ENCODE measurements around the gene FAM20C. TPM values are rescaled to one million over a fixed set of nuclear protein-coding genes. Genes with fewer than 3 reads are reported as not detected.

FAM20C gene
- total and polyA plus RNA-seq, 2 of the 8 experiments (the other 6 are each of a cell fraction or from before 2014, with no cell fraction given) = 9.5 to 34.8 TPM

DNA sequence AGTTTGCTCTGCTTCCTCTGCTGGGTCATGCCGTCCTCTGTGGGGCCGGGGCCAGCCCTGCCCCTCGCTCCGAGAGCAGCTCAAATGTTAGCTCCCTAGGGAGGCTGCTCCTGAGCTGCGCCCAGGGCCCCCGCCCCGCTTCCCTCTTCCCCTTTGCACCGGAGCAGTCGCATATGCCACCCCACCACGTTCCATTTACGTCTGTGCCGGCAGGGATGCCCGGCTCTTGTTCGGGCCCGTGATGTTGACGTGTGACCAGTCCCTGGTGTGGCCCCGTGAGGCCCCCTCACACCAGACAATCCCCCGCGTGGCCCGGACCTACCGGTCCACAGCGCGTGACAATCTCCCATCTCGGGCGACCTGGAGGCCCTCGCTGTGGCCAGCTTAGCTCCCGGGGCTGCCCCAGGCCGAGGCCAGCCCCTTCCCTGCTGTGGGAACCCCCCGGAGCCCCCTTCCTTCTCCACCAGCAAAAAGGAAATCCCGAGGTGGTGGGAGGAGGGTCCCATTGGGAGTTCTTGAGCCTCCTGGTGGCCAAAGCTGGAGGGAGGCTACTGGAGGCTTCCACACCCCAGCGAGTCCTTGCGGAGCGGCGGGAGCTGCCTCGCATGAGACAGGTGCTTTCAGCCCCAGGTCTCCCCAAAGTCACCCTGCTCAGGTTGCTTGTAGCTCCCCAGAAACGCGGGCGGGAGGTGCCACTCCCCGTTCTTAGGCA is 15.2 kb downstream of the FAM20C start (continued):
- TF ChIP-seq JUN (IDR thresholded peaks at IDR 0.05; ENCODE audit: low read depth, low read length) (no peak), TAF7 (optimal IDR thresholded peaks at IDR 0.05; ENCODE audit: borderline replicate concordance, low read depth, low read length) (no peak), NRF1 (IDR thresholded peaks at IDR 0.05; ENCODE audit: low read depth, low read length) (no peak), ASH2L (IDR thresholded peaks at IDR 0.05; ENCODE audit: low read length) (no peak), CTBP2 (IDR thresholded peaks at IDR 0.05; ENCODE audit: borderline replicate concordance, insufficient read depth, insufficient read length, low read length) (no peak), TCF12 (IDR thresholded peaks at IDR 0.05; ENCODE audit: low read depth, low read length) (no peak), SAP30 (IDR thresholded peaks at IDR 0.05; ENCODE audit: insufficient read depth, insufficient replicate concordance, low read length) (no peak), YY1 (IDR thresholded peaks at IDR 0.05; ENCODE audit: low read depth, low read length) (no peak), SRF (IDR thresholded peaks at IDR 0.05; ENCODE audit: low read depth, low read length) (no peak), GTF2F1 (IDR thresholded peaks at IDR 0.05; ENCODE audit: borderline replicate concordance, low read depth, low read length) (no peak)
- TF ChIP-seq, protein P1, sequence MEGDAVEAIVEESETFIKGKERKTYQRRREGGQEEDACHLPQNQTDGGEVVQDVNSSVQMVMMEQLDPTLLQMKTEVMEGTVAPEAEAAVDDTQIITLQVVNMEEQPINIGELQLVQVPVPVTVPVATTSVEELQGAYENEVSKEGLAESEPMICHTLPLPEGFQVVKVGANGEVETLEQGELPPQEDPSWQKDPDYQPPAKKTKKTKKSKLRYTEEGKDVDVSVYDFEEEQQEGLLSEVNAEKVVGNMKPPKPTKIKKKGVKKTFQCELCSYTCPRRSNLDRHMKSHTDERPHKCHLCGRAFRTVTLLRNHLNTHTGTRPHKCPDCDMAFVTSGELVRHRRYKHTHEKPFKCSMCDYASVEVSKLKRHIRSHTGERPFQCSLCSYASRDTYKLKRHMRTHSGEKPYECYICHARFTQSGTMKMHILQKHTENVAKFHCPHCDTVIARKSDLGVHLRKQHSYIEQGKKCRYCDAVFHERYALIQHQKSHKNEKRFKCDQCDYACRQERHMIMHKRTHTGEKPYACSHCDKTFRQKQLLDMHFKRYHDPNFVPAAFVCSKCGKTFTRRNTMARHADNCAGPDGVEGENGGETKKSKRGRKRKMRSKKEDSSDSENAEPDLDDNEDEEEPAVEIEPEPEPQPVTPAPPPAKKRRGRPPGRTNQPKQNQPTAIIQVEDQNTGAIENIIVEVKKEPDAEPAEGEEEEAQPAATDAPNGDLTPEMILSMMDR (IDR thresholded peaks at IDR 0.05; ENCODE audit: control extremely low read depth in 1 of 3, insufficient read depth in 1 of 3, low read depth in 1 of 3, low read length in 3 of 3) = peak in 2 of 3 experiments; percentile 54 to 69; a peak in 2 of 4 replicates
